GM18526 (cell line): ENCODE results near the gene SH3PXD2A.
A peak's percentile ranks its signal among the peaks of the same experiment; 100 is the strongest.

Experiments used
- POLR2A ChIP-seq: IDR thresholded peaks from 3 replicates; pipeline ENCODE4 v1.6.1; 2011; ENCODE audit not compliant: insufficient read length; ENCODE audit errors: extremely low read depth

SH3PXD2A gene

DNA sequence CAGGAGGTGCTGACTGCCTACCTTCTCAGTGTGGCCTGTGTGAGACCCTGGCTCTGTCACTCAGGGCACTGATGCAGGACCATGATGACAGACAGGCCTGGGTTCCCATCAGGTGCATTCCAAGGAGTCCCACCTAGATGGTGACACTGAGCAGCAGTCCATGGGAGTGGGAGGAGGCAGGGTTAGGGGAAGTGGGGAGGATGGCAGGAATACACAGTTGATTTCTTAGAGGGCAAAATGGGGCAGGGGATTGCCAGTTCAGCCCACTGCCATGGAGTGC is 155.0 kb downstream of the SH3PXD2A start:
- TF ChIP-seq POLR2A: no peak

DNA sequence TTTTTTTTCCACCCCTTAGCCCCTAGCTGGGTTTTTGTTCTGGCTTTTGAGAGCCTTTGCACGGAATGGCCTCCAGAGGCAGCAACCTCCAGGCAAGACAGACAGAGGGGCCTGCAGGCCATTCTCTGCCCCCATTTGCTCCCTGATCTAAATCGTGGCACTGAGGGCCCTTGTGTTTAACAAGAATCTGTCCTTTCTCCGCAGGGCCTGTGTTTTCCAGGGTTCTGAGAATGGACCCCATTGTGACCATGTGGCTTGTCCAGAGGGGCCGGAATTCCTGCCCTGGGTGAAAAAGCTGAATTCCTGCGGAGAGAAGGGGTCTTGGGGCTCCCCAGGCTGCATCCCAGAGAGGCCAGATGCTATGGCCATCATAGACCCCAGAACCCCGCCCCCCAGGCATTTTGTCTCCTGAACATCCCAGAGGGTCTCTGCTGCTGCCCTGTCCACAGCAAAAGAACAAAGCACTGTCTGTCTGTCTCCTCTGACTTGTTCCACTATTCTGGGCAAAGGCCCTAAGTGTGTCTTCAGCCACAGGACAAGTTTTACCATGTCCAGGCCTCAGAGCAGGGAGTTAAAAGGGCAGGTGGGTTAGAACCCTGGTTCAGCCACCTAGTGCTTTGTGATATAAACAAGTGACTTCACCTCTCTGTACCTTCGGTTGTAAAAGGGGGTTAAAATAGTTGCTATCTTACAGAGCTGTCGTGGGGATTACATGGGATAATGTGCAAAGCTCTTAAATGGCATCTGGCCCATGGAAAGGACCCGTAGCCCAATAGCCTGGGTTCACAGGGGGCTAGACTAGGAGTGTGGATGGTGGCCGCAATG is 155.6 kb downstream of the SH3PXD2A start:
- no peak for TF ChIP-seq POLR2A

DNA sequence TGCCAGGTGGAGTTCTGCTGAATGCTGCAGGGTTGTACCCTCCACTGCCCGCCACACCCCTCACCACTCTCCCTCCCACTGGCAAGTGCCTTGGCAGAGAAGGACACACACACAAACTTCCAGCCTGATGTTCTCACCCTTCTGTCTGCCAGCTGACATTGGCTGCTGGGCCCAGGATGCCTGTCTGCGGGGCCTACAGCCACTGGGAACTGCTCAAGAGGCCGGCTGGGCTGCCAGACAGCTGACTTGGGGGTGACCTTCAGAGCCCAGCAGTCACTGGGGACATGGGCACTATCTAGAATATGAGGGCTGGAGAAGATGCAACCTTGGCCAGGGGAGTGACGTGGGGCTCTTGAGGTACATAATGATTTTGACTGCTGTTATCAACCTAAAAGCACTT is 157.1 kb downstream of the SH3PXD2A start:
- no peak for TF ChIP-seq POLR2A

DNA sequence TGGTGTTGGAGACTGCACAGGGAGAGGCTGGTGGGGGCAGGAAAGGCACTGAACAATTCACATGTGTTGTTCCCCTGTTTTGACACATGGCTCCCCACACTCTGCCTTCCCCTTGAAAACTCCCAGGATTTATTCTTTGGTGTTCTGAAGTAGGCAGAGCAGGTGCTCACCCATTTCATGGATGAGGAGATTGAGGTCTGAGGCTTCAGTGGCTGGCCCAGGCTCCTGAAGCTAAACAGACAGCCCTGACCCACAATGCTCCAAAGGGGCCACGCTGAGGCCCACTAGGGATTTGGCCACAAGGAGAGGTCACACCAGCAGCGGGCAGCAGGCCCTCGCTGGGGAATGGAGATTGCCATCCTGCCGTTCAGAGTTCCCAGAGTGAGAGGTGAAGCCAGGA is 157.6 kb downstream of the SH3PXD2A start:
- no peak for TF ChIP-seq POLR2A

DNA sequence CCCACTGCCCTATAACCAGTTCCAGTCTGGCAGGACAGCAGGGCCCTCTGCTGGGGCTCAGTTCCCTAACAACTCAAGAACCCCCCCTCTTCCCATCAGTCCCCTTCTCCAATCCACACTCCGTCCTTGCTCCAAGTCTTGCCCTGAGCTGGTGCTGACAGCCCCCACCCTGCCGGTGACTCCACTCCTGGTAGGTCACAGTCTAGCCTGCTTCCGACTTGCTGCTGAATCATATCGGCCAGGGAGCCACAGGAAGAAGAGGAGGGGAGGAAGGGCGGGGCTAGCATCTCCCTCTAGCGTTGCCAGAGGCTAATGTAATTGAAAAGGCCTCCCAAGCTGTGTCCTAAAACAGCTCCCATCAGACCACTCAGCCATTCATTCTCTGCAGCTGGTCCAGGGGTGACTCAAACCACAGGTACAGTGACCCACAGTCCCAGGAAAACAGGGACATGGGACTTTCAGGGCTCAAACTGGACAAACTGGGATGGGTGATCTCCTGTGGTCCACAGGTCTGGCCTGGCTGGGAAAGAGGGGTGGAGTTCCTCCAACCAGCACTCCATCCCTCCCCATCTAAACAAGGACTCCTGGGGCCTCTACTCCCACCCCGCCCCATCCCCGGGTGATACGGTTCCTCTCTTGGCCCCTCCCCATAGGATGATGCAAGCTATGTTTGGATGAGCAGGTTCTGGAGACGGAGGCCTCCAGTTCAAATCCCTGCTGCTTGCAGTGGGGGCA is 158.8 kb downstream of the SH3PXD2A start:
- no peak for TF ChIP-seq POLR2A

DNA sequence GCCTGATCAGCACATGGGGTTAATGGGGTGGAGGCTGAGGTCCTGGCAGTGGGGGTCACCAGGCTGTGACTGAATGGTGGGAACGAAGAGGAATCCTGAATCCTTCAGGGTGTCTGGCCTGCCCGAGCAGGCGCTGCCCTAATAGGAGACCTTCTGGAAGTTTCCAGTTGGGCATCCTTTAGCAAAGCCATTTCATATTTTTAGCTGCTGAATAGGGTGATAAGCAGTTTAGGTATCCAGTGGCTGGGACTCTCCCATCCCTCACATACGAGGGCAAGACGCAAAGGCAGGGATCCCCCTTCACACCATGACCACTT is 159.3 kb downstream of the SH3PXD2A start:
- no peak for TF ChIP-seq POLR2A

DNA sequence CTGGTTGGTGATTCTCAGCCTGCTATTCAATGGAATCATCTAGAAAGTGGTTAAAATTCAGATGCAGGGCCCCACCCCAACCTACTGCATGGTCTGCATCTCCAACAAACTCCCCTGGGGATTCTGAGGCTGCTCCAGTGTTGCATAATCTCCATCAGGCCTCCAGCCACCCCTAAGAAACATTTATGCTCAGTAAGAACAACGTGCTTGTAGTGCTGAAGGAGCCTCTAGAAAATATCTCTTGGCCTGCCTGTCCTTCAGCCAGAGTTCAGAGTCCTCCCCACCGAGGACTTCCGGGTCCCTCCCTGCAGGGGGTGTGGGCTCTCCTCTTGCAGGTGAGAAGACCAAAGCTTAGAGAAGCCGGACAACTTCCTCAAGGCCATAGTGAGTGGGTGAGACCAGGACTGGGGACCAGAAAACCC is 159.8 kb downstream of the SH3PXD2A start:
- no peak for TF ChIP-seq POLR2A

DNA sequence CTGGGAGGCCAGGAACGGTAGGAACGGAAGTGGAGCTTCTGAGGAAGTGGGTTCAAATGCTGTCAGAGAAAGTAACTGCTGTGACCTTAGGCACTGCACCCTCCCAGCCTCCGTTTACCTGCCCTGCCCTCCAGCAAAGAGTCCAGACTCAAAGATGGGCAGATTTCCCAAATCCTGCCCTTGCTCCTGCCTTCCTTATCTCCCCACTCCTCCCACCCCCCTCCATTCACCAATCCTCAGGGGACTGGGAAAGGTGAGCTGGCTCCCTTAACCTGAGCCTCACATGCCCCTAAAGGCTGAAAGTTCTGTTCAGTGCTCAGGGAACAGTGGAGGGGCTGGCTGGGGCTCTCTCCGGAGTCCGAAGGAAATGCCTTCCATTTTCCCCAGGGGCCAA is 161.6 kb downstream of the SH3PXD2A start:
- no peak for TF ChIP-seq POLR2A

DNA sequence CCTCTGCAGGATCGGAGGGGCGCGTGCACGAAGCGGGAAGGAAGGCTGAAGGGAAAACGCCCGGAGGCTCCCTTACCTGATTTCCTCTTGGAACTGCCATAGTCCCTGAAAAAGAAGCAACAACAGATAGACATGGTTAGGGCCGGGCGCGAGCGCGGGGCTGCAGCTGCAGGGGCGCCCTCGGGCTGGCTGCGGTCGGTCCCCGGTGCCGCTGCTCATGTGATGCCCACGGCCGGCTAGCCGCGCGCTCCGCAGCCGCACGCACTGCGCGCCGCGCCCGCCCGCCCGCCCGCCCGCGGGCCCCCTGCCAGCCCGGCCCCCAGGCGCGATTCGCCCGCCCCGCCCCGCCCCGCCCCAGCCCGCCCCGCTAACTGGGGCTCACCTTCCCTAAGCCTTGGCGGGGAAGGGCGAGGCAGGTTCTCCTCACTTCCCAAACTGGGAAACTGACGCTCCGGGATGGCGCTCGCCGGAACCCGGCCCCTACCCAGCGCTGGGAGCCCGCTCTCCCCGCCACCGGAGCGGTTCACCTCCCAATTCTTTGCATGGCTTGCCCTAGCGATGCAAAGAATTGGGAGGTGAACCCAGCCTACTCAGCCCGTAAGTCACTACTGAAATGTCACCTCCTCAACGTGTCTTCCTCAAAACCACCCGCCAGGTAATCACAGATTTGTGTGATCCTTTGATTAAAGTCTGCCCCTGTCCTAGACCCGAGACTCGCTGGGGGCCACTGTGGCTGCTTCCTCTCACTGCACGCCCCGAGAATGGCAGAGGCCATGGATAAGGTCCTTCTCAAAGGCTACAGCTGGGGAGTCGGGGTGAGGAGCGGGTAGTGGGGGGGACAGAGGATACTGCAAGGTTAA is 162.2 kb downstream of the SH3PXD2A start:
- peak; percentile 41 for TF ChIP-seq POLR2A

DNA sequence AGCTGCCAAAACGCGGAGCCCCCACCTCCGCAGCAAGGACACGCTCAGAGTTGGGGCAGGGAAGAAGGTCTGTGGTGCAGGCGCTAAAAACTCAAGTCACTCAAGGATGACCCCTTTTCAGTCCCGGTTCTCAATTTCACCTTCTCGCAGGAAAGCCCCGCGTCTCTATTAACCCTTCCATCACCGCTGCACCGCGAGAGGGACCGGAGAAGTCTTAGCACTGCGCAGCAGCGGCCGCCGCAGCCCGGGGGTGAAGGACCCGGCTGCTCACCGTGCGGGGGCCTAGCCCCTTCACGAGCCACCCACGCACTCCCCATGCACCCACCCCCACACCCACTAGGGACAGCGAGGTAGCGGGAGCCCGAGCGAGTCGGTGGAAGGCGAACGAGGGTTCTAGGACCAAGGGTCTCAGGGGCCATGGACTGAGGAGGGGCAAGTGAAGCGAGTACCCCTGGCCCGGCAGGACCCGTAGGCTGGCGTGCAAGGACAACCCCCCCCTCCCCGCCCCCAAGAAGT is 162.9 kb downstream of the SH3PXD2A start:
- TF ChIP-seq POLR2A: peak; percentile 3

DNA sequence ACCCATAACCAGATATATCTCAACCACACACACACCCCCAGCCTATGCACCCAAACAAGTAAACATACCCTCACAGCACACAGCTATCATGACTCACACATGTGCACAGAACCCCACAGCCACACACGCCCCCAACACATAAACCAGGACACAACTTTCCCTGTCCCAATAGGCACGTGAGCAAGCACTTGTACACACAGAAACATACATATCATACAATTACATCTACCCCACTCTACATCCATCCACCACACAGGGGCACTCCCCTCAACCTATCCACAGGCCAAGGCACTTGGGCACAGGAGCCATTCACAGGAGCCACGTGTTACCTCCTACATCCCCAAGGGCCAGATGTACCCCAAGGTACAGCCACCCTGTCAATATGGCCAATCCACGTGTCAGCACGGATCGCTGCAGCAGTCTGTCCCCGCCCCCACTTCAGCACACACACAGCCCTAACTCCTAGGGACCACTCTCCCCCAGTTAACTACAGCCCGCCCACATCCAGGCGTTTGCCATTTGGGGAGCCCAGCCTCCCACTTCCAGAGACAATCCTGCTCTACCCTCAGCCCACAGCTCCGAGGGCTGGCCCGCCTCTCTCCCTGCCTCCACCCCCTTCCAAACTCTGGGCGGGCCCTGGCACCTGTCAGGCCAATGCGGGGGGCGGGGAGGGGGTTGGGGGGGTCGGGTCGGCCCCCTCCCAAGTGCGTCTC is 163.5 kb downstream of the SH3PXD2A start:
- TF ChIP-seq POLR2A: no peak

DNA sequence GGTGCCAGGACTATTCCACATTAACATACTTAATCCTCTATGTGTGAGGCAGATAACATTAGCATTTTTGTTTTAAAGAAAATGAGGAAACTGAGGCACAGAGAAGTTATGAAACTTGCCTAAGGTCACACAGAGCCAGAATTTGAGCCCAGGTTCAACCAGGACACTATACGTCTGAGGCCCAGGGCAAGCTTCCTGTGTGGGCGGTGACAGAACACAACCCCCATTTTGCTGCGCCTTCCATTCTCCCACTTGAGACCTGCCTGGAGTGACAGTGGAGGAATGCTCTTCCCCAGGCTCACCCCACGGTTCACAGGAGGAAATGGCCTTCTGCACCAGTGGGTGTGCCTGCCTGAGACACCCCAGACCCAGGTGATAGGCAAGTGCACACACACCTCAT is 164.1 kb downstream of the SH3PXD2A start:
- TF ChIP-seq POLR2A: no peak

DNA sequence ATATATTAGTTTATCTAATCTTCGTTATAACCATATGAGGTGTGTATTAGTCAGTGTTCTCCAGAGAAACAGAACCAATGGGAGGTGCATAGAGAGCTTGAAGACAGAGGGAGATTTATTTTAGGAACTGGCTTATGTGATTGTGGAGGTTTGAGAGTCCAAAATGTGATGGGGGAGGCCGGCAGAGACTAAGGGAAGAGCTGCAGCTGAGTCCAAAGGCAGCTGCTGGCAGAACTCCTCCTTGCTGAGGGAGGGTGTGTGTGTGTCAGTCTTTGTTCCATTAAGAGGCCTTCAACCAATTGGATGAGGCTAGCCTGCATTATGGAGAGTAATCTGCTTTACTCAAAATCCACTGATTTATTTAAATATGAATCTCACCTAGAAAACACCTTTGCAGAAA is 165.1 kb downstream of the SH3PXD2A start:
- no peak for TF ChIP-seq POLR2A

DNA sequence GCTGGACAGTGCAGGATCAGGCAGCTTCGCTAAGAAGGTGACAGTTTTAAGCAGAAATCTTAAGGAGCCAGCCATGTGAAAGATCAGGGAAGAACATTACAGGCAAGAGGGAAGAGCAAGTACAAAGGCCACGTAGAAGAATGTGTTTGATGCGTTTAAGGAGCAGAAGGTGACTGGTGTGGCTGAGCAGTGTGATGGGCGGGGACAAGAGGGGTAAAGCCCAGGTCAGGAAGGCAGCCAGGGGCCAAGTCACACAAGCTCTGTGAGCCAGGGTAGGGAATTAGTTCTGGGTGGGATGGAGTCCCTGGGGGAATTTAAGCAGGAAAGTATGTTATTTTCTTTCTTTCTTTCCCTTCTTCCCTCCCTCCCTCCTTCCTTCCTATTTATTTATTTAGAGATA is 166.9 kb downstream of the SH3PXD2A start:
- no peak for TF ChIP-seq POLR2A

DNA sequence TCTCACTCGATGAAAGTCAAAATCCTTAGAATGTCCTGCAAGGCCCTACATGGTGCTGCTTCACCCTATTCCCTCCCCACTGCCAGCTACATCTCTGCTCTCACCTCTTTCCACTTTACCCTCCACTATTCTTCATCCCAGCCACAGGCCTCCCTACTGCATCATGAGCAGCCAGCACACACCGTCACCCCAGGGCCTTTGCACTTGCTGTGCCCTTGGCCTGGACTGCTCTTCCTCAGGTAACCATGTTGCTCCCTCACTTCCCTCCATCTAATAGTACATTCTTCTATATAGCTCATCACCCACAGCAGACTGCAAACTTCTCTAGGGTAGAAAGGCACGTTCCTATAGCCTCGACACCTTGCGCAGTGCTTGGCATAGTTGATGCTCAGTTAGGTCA is 167.7 kb downstream of the SH3PXD2A start:
- TF ChIP-seq POLR2A: no peak

DNA sequence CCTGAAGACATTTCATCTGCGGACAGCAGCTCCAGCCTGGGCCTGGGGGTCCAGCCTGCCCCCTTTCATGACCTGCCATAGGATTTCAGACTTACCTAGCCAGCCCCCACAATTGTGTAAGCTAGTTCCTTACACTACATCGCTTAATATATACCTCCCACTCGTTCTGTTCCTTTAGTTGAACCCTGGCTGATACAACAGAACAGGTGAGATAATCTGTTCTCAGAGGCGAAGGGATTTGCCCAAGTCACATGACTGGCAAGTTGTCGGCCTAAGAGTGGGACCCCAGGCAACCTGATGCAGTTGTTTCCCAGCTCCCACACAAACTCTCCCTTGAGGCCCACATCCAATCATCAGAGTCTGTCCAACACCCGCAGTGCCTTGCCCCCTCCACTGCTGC is 168.2 kb downstream of the SH3PXD2A start:
- no peak for TF ChIP-seq POLR2A
